Adrenal gland (tissue), 12 donors: ENCODE measurements around the gene KCNK15. TPM values are rescaled to one million over a fixed set of nuclear protein-coding genes. Genes with fewer than 3 reads are reported as not detected.

Experiments used
- DNase-seq, 7 donors: peaks; one replicate each; pipeline ENCODE4 v3.0.0-alpha.2; 2019 to 2020
- H3K27ac ChIP-seq, 5 donors: fragments of 200-600 bp; sonication (generic) in 4 of 5; 1 replicate in 3 of 5; 2 replicates in 2 of 5; pipeline versions ENCODE4 v1.5.1 to v1.8.0; 2016 to 2020; ENCODE audit warnings: mild to moderate bottlenecking in 1 of 5
- H3K27me3 ChIP-seq: fragments of 200-600 bp; 2 replicates; pipeline ENCODE4 v1.8.0; 2021
- H3K36me3 ChIP-seq, 2 donors: fragments of 200-600 bp; replicated peaks in 1 of 2; 1 replicate in 1 of 2; 2 replicates in 1 of 2; pipeline versions ENCODE4 v1.5.1 to v1.8.0; 2018 to 2022
- H3K4me1 ChIP-seq, 2 donors: fragments of 200-600 bp; replicated peaks in 1 of 2; 1 replicate in 1 of 2; 2 replicates in 1 of 2; pipeline versions ENCODE4 v1.5.1 to v1.8.0; 2018 to 2021
- H3K4me3 ChIP-seq, 4 donors: fragments of 200-600 bp; sonication (generic) in 3 of 4; one replicate each; pipeline ENCODE4 v1.5.1; 2016 to 2018
- H3K9me3 ChIP-seq, 3 donors: fragments of 200-600 bp; sonication (generic) in 1 of 3; replicated peaks in 1 of 3; 1 replicate in 2 of 3; 2 replicates in 1 of 3; pipeline versions ENCODE4 v1.5.1 to v1.8.0; 2016 to 2021
- CTCF ChIP-seq, 6 experiments: fragments of 450-650 bp in 4 of 6; fragments of 200-600 bp in 2 of 6; sonication (generic) in 1 of 6; IDR thresholded peaks; 1 replicate in 5 of 6; 2 replicates in 1 of 6; pipeline versions ENCODE4 v1.5.1 to v1.8.0; 2016 to 2021; ENCODE audit warnings: antibody characterized with exemption in 6 of 6, mild to moderate bottlenecking in 2 of 6, moderate library complexity in 1 of 6
- POLR2A ChIP-seq, 2 donors: fragments of 450-650 bp; IDR thresholded peaks; one replicate each; pipeline ENCODE4 v1.6.1; 2017; ENCODE audit warnings: antibody characterized with exemption in 2 of 2, mild to moderate bottlenecking in 2 of 2, moderate library complexity in 1 of 2
- WGBS, 4 donors: extraction: QIAGEN DNeasy Blood & Tissue Kit in 2 of 4; methylation state at CpG; one replicate each; pipeline versions ENCODE4 v1.1.5 to v1.1.7; 2013 to 2017; 5-methylcytosine and 5-hydroxymethylcytosine counted together
- intact Hi-C, 2 donors: fragments of 100-400 bp; cut with DNase I; formaldehyde crosslinking; loops; one replicate each; pipeline versions ENCODE4 v1.14.1 to v1.15.0; 2022 to 2023
- polyA plus RNA-seq, 3 donors: library from polyadenylated mRNA; stranded (reverse); fragments of 200-250 nt in 2 of 3; fragments of 350-450 nt in 1 of 3; fragmentation: Illumina TruSeq in 1 of 3; extraction: RNeasy Lipid Tissue Mini Kit (QIAGEN cat#74804) in 1 of 3; gene quantifications; one replicate each; pipeline ENCODE4 v1.2.3, GENCODE V29; 2013 to 2014
- total RNA-seq, 9 donors: library from RNA; depleted of rRNA in 4 of 9; stranded (reverse); fragments of >200 nt in 4 of 9; fragments of 120-200 nt in 1 of 9; fragmentation: NEBNext Ultra II Directional in 1 of 9; extraction: Animal tissue kit (Norgen Biotek cat#: 25700) in 1 of 9; gene quantifications; one replicate each; pipeline versions ENCODE4 v1.1.0 to v1.2.4, GENCODE V29; 2013 to 2023
- donor health status: healthy with polysubstance abuse.
- donor health status: Bipolar disorder and iron deficiency.
- donor health status: DM: yes; HTN: yes; CAD: no.
- donor health status: DM: no; HTN: no; CAD: no.
- donor health status: DM: no; HTN: no; CAD: no.
- donor health status: DM: yes; HTN: yes; CAD: no.

The KCNK15 gene
- total and polyA plus RNA-seq, 12 donors: 0.42 to 11.0 (median 1.4) TPM

GRCh38 chr20:44736170-44737021 lies 9.3 kb upstream of the KCNK15 start:
- H3K4me3 ChIP-seq: peak overlapping the region in 1 of 4 donors; percentile 19
- DNase-seq: peak in 6 of 7 donors; percentile 72 to 87 (median 78)
- peaks cover 0 to 2% of the 10 kb centered on the region in 2 donors for H3K4me1 ChIP-seq
- no peaks in the 10 kb centered on the region for H3K9me3 ChIP-seq
- no peaks in the 10 kb centered on the region for H3K27me3 ChIP-seq
- peak in 1 of 6 experiments; percentile 10 for TF ChIP-seq CTCF (IDR thresholded peaks at IDR 0.05)
- peak in 1 of 2 donors; percentile 14 for TF ChIP-seq POLR2A (IDR thresholded peaks at IDR 0.05)
- no peaks in the 10 kb centered on the region for H3K36me3 ChIP-seq
- intact Hi-C loops: loop anchor here in 1 of 2 donors (10.0 kb wide), 1 partner anchor 352 kb away; no protein-coding TSS in a partner anchor
- peak overlapping the region in 1 of 5 donors; percentile 69 for H3K27ac ChIP-seq
- 35 to 44% (median 39%) methylated on average over 6 of the region's 6 CpGs for WGBS, 4 donors

- 95 to 99% (median 95%) methylated on average over 4 of the region's 4 CpGs for WGBS, 4 donors
- Histone ChIP-seq H3K4me1 (no peaks in the 10 kb centered on the region), H3K36me3 (no peaks in the 10 kb centered on the region), H3K27me3 (no peaks in the 10 kb centered on the region), H3K4me3 (no peak overlapping the region), H3K27ac (no peak overlapping the region), H3K9me3 (no peaks in the 10 kb centered on the region)
- no peak for DNase-seq
- TF ChIP-seq POLR2A (IDR thresholded peaks at IDR 0.05) (no peak), CTCF (IDR thresholded peaks at IDR 0.05) (no peak)
- intact Hi-C loops: loop anchor here in 1 of 2 donors (10.0 kb wide), 1 partner anchor 352 kb away; no protein-coding TSS in a partner anchor
Observed at GRCh38 chr20:44737116-44737515, 8.5 kb upstream of the KCNK15 start.

- no peak for TF ChIP-seq POLR2A (IDR thresholded peaks at IDR 0.05)
- TF ChIP-seq CTCF (IDR thresholded peaks at IDR 0.05): no peak
- WGBS, 4 donors: 71 to 76% (median 74%) methylated on average over 7 of the region's 7 CpGs
- Histone ChIP-seq H3K27me3 (no peaks in the 10 kb centered on the region), H3K27ac (no peak overlapping the region), H3K9me3 (no peaks in the 10 kb centered on the region), H3K4me3 (no peak overlapping the region), H3K36me3 (no peaks in the 10 kb centered on the region), H3K4me1 (no peaks in the 10 kb centered on the region)
- DNase-seq: peak; percentile 59 to 89 (median 77)
- intact Hi-C loops: loop anchor here in 1 of 2 donors (10.0 kb wide), 1 partner anchor 354 kb away; no protein-coding TSS in a partner anchor
Observed at GRCh38 chr20:44738813-44739477, 6.7 kb upstream of the KCNK15 start.

- H3K4me3 ChIP-seq: no peak overlapping the region
- no peak for DNase-seq
- H3K27ac ChIP-seq: no peak overlapping the region
- 70 to 86% (median 75%) methylated on average over 2 of the region's 2 CpGs for WGBS, 4 donors
- no peaks in the 10 kb centered on the region for H3K9me3 ChIP-seq
- no peaks in the 10 kb centered on the region for H3K36me3 ChIP-seq
- TF ChIP-seq POLR2A (IDR thresholded peaks at IDR 0.05) (no peak), CTCF (IDR thresholded peaks at IDR 0.05) (no peak)
- intact Hi-C loops: loop anchor here in 1 of 2 donors (10.0 kb wide), 1 partner anchor 355 kb away; no protein-coding TSS in a partner anchor
- no peaks in the 10 kb centered on the region for H3K27me3 ChIP-seq
- no peaks in the 10 kb centered on the region for H3K4me1 ChIP-seq
Observed at GRCh38 chr20:44739942-44740341, 5.7 kb upstream of the KCNK15 start.
